Muscle of leg (tissue), 11 donors: ENCODE data around the gene TPM3. TPM values are rescaled to one million over a fixed set of nuclear protein-coding genes. Genes with fewer than 3 reads are reported as not detected.
"Not testable (repeated sequence)": the region's sequence is repeated elsewhere in the genome, so short reads cannot be mapped to it uniquely, and the experiment has no call there.

Experiments used
- DNase-seq: peaks from one replicate; pipeline ENCODE4 v3.0.0; 2013
- H3K27ac ChIP-seq: one replicate; pipeline ENCODE4 v1.5.1; 2013; ENCODE audit warnings: mild to moderate bottlenecking, low read length, control low read depth
- H3K27me3 ChIP-seq: one replicate; pipeline ENCODE4 v1.6.1; 2013; ENCODE audit warnings: low read length; ENCODE audit not compliant: control insufficient read depth, insufficient read depth
- H3K36me3 ChIP-seq: one replicate; pipeline ENCODE4 v1.6.1; 2013; ENCODE audit warnings: low read length; ENCODE audit not compliant: control insufficient read depth, insufficient read depth
- H3K4me1 ChIP-seq: one replicate; pipeline ENCODE4 v1.6.1; 2013; ENCODE audit warnings: low read length; ENCODE audit not compliant: control insufficient read depth, insufficient read depth
- H3K4me3 ChIP-seq: one replicate; pipeline ENCODE4 v1.5.1; 2013; ENCODE audit warnings: low read length, control low read depth
- H3K9me3 ChIP-seq: replicated peaks from 2 replicates; pipeline ENCODE4 v1.6.1; 2013; ENCODE audit warnings: low read depth, low read length; ENCODE audit not compliant: control insufficient read depth
- WGBS: methylation state at CpG from one replicate; pipeline ENCODE4 v1.1.5; 2013; ENCODE audit warnings: missing lambda C conversion rate; ENCODE audit not compliant: insufficient coverage; 5-methylcytosine and 5-hydroxymethylcytosine counted together
- polyA plus RNA-seq, 8 donors: library from polyadenylated mRNA; unstranded; fragments of 120-200 nt; gene quantifications; one replicate each; pipeline versions ENCODE4 v1.2.1 to v1.2.3, GENCODE V29; 2013; ENCODE audit warnings: inconsistent platforms in 1 of 8, low replicate concordance in 1 of 8; ENCODE audit not compliant: insufficient read length in 8 of 8, insufficient read depth in 1 of 8
- total RNA-seq: library from RNA; stranded (reverse); fragments of 120-200 nt; gene quantifications from one replicate; pipeline ENCODE4 v1.2.4, GENCODE V29; 2013

Gene TPM3
- total and polyA plus RNA-seq, 9 donors = 281 to 1,141 (median 471) TPM

DNA sequence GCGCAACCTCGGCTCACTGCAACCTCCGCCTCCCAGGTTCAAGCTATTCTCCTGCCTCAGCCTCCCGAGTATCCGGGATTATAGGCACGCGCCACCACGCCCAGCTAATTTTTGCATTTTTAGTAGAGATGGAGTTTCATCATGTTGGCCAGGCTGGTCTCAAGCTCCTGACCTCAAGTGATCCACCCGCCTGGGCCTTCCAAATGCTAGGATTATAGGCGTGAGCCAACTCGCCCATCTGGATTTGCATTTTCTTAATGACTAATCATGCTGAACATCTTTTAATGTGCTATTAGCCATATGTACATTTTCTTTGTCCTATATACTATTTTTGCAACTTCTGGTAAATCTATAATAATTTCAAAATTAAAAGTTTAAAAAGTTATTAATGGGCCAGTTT lies 68.7 kb downstream of the TPM3 start:
- not testable (repeated sequence) for DNase-seq
- WGBS = no CpG with 5 or more reads among the region's 11 CpGs

DNA sequence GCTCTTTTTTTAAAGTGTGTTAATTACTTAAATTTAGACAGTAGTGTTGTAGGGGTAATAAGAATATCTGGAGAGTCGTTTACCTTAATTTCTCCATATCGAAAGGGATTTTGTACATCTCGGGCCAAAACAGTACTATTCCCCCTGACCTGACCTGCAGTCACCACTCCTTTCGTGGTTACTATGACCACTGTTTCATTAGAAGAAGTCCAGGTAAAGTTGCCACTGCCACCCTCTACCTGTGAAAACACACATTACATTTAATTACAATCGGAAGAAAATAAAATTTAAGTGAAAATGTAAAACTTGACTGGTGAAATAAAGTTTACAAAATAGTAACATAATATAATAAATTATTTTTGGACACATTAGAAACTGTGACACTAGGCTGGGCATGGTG lies 74.3 kb downstream of the TPM3 start:
- Histone ChIP-seq H3K36me3 (no peaks in the 10 kb centered on the region), H3K9me3 (no peaks in the 10 kb centered on the region), H3K4me3 (no peak overlapping the region), H3K27ac (no peak overlapping the region), H3K4me1 (no peaks in the 10 kb centered on the region), H3K27me3 (peaks cover 4% of the 10 kb centered on the region)
- DNase-seq = no peak
- WGBS = no CpG with 5 or more reads among the region's 5 CpGs

More for the DNA sequence above, 68.7 kb downstream of the TPM3 start:
- H3K4me3 ChIP-seq, H3K4me1 ChIP-seq, H3K27ac ChIP-seq, H3K27me3 ChIP-seq, H3K9me3 ChIP-seq, H3K36me3 ChIP-seq: not testable (repeated sequence)

DNA sequence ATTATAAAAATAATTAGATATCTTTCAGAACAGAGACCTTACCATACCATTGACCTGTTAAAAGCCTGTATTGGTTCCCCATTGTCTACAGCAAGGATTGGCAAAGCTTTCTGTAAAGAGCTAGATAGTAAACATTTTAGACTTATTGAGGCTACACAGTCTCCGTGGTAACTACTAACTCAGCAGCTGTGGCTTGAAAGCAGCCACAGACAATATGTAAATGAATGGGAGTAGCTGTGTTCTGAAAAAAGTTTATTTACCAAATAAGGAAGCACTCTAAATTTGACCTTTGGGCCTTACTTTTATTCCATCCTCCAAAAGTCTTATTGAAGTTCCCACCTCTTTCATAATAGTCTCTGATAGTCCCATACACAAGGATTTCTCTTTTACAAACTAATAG lies 76.7 kb downstream of the TPM3 start:
- peaks cover 4% of the 10 kb centered on the region for H3K27me3 ChIP-seq
- DNase-seq = peak; percentile 4
- no peaks in the 10 kb centered on the region for H3K36me3 ChIP-seq
- H3K9me3 ChIP-seq = no peaks in the 10 kb centered on the region
- H3K4me1 ChIP-seq = no peaks in the 10 kb centered on the region
- WGBS = no CpG with 5 or more reads among the region's 1 CpG
- H3K4me3 ChIP-seq = no peak overlapping the region
- H3K27ac ChIP-seq = no peak overlapping the region

Other genes with a start within 250 kb of the TPM3 start
- 11.8 TPM for gene DENND4B, start 245.4 kb downstream of the TPM3 start, total RNA-seq
- gene DENND4B, start 245.4 kb downstream of the TPM3 start, polyA plus RNA-seq = 10 to 100 TPM; 21.7 to 35.7 (median 31.2) TPM
- 7.0 TPM for gene CRTC2, start 233.5 kb downstream of the TPM3 start, total RNA-seq
- 10 to 100 TPM; 17.6 to 28.6 (median 22.5) TPM for gene CRTC2, start 233.5 kb downstream of the TPM3 start, polyA plus RNA-seq
- gene SLC39A1, start 228.6 kb downstream of the TPM3 start, total RNA-seq = 44.4 TPM
- gene SLC39A1, start 228.6 kb downstream of the TPM3 start, polyA plus RNA-seq = 10 to 100 TPM; 33.0 to 59.2 (median 45.5) TPM
- gene CREB3L4, start 224.2 kb downstream of the TPM3 start, total RNA-seq = 11.7 TPM
- gene CREB3L4, start 224.2 kb downstream of the TPM3 start, polyA plus RNA-seq = 10 to 100 TPM in 6 of 8 donors, 1 to 10 TPM in 2; 9.4 to 15.0 (median 11.9) TPM
- gene JTB, start 214.4 kb downstream of the TPM3 start, total RNA-seq = 105 TPM
- gene JTB, start 214.4 kb downstream of the TPM3 start, polyA plus RNA-seq = 10 to 100 TPM; 70.2 to 98.2 (median 85.0) TPM
- 21.5 TPM for gene RAB13, start 205.8 kb downstream of the TPM3 start, total RNA-seq
- gene RAB13, start 205.8 kb downstream of the TPM3 start, polyA plus RNA-seq = 100 to 1,000 TPM in 3 of 8 donors, 10 to 100 TPM in 5; 71.8 to 109 (median 85.8) TPM
- 7,680 TPM for gene RPS27, start 201.3 kb downstream of the TPM3 start, total RNA-seq
- gene RPS27, start 201.3 kb downstream of the TPM3 start, polyA plus RNA-seq = 1,000 to 10,000 TPM; 3,165 to 4,385 (median 3,796) TPM
- gene NUP210L, start 37.0 kb downstream of the TPM3 start, total RNA-seq = 0.04 TPM
- gene NUP210L, start 37.0 kb downstream of the TPM3 start, polyA plus RNA-seq = under 1 TPM in 4 of 8 donors, not detected in 4; 0.04 to 0.19 (median 0.11) TPM
- gene CFAP141, start 14.2 kb upstream of the TPM3 start, total RNA-seq = not detected
- gene CFAP141, start 14.2 kb upstream of the TPM3 start, polyA plus RNA-seq = under 1 TPM in 1 of 8 donors, not detected in 7; 0.33 TPM
- gene UBAP2L, start 28.9 kb upstream of the TPM3 start, total RNA-seq = 42.7 TPM
- 100 to 1,000 TPM in 7 of 8 donors, 10 to 100 TPM in 1; 99.2 to 129 (median 107) TPM for gene UBAP2L, start 28.9 kb upstream of the TPM3 start, polyA plus RNA-seq
- 88.2 TPM for gene HAX1, start 80.5 kb upstream of the TPM3 start, total RNA-seq
- gene HAX1, start 80.5 kb upstream of the TPM3 start, polyA plus RNA-seq = 10 to 100 TPM; 57.1 to 79.1 (median 68.0) TPM
- gene AQP10, start 129.0 kb upstream of the TPM3 start, total RNA-seq = 0.04 TPM
- gene AQP10, start 129.0 kb upstream of the TPM3 start, polyA plus RNA-seq = 1 to 10 TPM in 1 of 8 donors, under 1 TPM in 2, not detected in 5; 0.09 to 2.2 (median 0.17) TPM
- gene ATP8B2, start 133.4 kb upstream of the TPM3 start, total RNA-seq = 33.8 TPM
- 10 to 100 TPM; 16.4 to 33.4 (median 24.2) TPM for gene ATP8B2, start 133.4 kb upstream of the TPM3 start, polyA plus RNA-seq
- gene IL6R, start 213.2 kb upstream of the TPM3 start, total RNA-seq = 5.6 TPM
- gene IL6R, start 213.2 kb upstream of the TPM3 start, polyA plus RNA-seq = 1 to 10 TPM; 2.7 to 7.6 (median 5.1) TPM